DND-41 (cell line): ENCODE data around the gene KCNQ5.

Source experiments
- EZH2 ChIP-seq: IDR thresholded peaks from 3 replicates; pipeline ENCODE4 v1.6.1; 2012; ENCODE audit warnings: borderline replicate concordance, low read depth, mild to moderate bottlenecking, moderate library complexity, low read length, inconsistent platforms; ENCODE audit not compliant: severe bottlenecking
- TF ChIP-seq, protein P1 (sequence below): IDR thresholded peaks from 2 replicates; pipeline ENCODE4 v1.5.1; 2012; ENCODE audit warnings: borderline replicate concordance, low read length, moderate library complexity, mild to moderate bottlenecking; ENCODE audit not compliant: poor library complexity, severe bottlenecking; ENCODE audit errors: extremely low read depth

GRCh38 chr6:72712910-72713309, 91.0 kb downstream of the KCNQ5 start:
- TF ChIP-seq, protein P1, sequence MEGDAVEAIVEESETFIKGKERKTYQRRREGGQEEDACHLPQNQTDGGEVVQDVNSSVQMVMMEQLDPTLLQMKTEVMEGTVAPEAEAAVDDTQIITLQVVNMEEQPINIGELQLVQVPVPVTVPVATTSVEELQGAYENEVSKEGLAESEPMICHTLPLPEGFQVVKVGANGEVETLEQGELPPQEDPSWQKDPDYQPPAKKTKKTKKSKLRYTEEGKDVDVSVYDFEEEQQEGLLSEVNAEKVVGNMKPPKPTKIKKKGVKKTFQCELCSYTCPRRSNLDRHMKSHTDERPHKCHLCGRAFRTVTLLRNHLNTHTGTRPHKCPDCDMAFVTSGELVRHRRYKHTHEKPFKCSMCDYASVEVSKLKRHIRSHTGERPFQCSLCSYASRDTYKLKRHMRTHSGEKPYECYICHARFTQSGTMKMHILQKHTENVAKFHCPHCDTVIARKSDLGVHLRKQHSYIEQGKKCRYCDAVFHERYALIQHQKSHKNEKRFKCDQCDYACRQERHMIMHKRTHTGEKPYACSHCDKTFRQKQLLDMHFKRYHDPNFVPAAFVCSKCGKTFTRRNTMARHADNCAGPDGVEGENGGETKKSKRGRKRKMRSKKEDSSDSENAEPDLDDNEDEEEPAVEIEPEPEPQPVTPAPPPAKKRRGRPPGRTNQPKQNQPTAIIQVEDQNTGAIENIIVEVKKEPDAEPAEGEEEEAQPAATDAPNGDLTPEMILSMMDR = no peak
- no peak for TF ChIP-seq EZH2
